Hippocampal formation (tissue), 2 donors: Measurements from ENCODE around the gene R3HDM2.
A peak's percentile ranks its signal among the peaks of the same experiment; 100 is the strongest.

Experiments used
- DNase-seq, 2 donors: peaks; one replicate each; lab custom pipeline; 2025; lab: John Stamatoyannopoulos, UW

Gene R3HDM2

DNA sequence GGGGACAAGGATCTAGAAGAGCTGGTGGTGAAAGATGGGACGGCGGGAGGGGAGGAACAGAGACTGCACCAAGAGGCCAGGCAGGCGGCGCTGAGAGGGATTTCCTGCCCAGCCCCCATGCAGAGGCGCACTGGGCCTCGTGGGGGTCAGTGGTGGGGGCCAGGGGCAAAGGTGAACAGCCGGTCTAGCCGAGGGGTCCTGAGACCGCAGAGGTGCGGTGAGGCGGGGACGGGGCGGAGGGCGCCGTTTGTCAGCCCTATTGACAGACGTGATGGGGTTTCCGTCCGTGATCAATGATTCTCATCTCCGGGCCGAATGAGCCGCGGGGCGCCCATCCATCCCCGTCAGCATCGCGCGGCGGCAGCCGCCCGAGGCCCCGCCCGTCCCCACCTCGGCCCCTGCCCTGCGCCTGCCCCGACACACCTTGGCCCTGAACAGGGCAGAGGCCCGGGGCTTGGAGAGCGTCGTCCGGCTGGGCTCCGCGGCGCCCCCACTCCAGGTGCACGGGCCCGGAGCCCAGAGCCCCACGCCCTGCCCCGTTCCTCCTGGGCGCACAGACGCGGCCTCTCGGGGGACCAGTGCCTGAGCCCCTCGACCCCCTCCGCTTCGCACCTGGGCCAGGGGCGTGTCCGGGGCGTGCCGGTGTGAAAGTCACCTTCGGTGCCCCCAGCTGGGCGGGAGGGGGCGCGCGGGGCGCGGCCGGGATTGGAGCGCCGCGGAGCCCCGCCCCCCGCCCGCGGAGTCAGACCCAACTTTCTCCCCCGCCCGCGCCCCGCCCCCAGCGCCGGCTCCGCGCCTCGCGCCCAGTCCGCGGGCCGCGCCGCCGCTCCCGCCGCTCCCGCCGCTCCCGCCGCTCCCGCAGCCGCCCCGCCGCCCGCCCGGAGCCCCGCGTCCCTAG is 214.6 kb downstream of the R3HDM2 start, which contains the start of gene NXPH4:
NXPH4 (plus strand) TSS at position 781 of the 898 bp plus-strand sequence. CDS start 176 bp downstream, outside the sequence.
- DNase-seq, result no peak

DNA sequence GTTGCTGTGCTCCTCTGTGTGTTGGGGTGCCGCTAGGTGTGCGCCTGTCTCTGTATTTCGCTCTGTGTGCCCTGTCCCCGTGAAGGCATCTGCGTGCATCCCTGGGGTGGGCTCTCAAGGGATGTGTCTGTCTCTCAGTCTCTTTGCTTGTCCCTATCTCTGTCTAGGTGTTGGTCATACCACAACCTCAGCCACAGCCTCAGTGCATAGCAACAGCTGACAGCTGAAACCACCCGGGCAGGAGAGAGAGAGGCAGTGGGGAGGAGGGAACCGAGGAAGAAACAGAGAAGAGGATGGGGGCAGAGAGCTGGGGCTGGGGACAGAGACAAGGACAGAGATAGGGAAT is 215.2 kb downstream of the R3HDM2 start:
- no peak for DNase-seq

DNA sequence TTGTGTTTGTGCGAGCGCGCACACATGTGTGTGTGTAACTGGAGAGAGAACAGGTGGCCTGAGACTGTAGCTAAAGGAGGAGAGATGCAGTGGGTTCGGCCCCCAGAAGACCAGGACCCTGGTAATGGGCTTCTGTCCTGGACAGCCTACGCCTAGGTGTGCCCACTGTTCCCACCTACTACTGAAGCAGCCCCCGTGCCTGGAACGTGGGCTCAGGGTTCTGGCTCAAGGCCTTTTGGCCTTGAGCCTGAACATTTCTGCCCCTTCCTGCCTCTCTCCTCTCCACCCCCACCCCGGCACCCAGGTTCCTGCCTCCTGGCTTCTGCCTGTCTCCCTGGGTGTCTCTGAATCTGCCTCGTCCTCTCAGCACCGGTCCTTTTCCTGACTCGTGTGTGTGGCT is 215.8 kb downstream of the R3HDM2 start:
- DNase-seq, result no peak

DNA sequence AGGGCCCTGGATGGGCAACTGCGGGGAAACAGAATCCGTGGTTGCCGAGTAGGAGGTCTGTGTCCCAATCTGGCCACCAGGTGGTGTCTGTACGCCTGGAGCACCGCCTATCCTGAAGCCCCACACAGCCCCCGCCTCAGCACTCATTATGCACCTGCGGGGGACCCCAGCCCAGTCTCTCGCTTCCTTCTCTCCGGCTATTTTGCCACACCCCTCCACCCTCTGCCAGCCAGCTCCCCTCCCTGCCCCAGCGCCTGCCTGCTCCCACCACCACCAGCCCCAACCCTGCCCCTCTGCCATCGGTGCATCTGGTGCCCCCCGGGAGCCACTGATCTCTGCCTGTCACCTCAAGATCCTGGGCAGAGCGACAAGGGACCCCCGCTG is 216.5 kb downstream of the R3HDM2 start:
- no peak for DNase-seq

DNA sequence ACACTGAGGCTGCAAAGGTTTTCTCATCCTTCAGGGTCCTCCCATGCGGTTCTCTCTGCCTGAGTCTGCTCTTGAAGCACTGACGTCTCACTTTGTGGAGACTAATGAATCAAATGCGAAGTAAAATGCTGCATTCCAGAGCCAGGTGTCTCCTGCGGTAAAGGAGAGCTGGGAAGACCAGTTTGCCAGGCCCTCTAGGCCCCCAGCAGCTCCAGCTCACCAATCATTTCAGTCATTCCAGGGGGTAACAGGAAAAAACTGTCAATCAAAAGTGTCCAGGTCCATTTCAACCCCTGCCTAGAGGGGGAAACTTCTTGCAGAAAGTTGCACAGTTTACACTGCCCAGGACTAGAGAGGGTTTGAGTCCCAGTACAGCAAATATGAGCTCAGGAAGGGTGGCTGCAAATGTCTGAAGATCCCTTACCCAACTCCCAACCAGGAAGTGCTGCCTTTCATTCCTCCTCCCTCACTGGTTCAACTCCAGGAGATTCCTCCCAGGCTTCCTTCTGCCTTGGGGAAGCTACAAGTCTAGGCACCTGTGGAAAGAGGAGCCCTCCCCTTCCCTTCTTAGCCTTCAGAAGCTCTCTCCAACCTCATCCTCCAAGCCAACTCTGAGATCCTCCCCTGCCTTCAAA is 217.0 kb downstream of the R3HDM2 start:
- DNase-seq, result peak; percentile 9 to 14

DNA sequence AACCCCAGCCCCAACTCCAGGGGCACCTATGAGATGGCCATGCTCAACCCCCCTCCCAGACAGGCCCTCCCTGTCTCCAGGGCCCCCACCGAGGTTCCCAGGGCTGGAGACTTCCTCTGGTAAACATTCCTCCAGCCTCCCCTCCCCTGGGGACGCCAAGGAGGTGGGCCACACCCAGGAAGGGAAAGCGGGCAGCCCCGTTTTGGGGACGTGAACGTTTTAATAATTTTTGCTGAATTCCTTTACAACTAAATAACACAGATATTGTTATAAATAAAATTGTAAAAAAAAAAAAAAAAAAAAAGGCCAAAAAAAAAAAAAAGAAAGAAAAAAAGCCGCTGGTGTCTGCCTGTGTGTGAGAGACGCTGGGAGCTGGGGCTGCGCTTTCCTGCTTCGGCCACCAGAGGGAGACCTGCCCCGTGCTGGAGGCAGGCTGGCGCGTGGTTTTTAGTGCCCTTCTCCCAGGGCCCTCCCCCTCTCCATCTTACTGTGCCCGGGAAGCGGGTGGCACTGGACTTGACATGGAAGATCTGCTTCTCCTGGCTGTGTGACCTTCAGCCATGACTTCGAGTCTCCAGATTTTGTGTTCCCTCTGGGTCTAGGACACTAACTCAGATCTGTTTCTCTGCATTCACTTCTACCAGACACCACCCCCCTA is 217.7 kb downstream of the R3HDM2 start:
- DNase-seq, result peak; percentile 72

DNA sequence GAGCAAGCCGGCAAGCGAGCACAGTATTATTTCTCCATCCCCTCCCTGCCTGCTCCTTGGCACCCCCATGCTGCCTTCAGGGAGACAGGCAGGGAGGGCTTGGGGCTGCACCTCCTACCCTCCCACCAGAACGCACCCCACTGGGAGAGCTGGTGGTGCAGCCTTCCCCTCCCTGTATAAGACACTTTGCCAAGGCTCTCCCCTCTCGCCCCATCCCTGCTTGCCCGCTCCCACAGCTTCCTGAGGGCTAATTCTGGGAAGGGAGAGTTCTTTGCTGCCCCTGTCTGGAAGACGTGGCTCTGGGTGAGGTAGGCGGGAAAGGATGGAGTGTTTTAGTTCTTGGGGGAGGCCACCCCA is 218.2 kb downstream of the R3HDM2 start:
- DNase-seq, result no peak

DNA sequence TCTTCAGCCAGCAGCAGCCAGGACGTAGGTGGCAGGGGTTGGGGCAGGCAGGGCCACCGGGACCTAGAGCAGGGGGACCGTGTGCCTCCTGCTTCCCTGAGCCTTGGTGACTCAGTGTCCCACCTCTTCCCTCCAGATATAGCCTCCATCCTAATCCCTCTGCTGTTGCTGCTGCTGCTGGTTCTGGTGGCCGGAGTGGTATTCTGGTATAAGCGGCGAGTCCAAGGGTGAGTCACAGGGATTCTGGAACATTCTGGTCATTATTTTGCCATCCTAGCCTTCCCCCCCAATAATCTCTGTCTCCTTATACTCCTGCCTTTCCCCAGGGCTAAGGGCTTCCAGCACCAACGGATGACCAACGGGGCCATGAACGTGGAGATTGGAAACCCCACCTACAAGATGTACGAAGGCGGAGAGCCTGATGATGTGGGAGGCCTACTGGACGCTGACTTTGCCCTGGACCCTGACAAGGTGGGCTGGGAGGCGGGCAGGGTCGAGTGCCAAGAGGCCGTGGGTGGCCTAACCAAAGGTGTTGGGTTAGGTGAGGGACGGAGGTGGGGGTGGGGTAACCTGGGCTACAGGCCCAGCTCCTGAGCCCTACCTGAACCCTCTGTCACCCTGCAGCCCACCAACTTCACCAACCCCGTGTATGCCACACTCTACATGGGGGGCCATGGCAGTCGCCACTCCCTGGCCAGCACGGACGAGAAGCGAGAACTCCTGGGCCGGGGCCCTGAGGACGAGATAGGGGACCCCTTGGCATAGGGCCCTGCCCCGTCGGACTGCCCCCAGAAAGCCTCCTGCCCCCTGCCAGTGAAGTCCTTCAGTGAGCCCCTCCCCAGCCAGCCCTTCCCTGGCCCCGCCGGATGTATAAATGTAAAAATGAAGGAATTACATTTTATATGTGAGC is 218.8 kb downstream of the R3HDM2 start:
- DNase-seq, result no peak

DNA sequence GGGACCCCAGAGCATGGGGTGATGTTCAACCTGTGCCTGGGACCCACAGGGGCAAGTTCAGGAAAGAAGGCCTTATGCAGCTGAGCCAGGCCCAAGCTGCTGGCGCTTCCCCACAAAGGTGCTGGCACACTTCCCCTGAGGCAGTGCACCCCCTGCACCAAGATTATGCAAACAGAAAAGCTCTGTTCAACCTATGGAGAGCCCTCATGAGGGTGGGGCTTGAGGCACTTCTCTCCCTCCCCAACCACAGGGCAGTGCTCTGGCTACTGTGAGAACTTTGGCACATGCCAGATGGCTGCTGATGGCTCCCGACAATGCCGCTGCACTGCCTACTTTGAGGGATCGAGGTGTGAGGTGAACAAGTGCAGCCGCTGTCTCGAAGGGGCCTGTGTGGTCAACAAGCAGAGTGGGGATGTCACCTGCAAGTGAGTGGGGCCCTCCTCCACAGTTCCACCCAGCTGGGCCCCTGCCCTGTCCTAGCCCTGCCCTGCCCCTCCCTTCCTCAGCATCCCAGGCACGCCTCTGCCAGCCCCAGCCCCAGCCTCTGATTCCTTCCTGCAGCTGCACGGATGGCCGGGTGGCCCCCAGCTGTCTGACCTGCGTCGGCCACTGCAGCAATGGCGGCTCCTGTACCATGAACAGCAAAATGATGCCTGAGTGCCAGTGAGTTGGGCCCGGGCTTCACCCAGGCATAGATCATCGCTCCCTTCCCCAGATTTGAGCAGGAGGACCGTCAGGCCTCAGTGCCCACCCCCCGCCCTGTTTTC is 219.7 kb downstream of the R3HDM2 start:
- no peak for DNase-seq

DNA sequence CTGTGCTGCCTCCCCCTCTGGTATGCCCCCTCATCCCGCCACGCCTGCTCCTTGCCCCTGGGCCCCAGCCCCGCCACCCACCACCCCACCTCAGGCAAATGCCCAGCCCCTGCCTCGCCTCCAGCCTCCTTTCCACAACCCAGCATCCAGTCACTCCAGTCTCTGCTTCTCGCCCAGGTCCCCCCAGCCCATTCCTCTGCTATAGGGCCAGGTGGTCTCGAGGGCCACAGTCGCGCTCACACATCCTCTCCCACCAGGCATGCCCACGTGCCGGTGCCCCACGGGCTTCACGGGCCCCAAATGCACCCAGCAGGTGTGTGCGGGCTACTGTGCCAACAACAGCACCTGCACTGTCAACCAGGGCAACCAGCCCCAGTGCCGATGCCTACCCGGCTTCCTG is 220.4 kb downstream of the R3HDM2 start:
- no peak for DNase-seq

DNA sequence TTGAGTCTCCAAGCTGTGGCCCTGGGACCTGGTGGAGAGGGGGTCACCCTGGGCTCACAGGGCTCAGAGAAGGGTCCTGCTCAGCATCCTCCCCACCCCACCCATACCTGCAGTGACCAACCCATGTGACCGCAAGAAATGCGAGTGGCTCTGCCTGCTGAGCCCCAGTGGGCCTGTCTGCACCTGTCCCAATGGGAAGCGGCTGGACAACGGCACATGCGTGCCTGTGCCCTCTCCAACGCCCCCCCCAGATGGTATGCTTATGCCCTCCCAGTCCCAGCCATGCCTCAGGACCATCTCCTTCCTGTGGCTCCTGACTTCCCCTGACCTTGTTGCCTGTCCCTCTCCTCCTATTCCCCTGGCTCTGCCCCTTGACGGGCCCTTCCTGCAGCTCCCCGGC is 220.9 kb downstream of the R3HDM2 start:
- DNase-seq, result no peak

DNA sequence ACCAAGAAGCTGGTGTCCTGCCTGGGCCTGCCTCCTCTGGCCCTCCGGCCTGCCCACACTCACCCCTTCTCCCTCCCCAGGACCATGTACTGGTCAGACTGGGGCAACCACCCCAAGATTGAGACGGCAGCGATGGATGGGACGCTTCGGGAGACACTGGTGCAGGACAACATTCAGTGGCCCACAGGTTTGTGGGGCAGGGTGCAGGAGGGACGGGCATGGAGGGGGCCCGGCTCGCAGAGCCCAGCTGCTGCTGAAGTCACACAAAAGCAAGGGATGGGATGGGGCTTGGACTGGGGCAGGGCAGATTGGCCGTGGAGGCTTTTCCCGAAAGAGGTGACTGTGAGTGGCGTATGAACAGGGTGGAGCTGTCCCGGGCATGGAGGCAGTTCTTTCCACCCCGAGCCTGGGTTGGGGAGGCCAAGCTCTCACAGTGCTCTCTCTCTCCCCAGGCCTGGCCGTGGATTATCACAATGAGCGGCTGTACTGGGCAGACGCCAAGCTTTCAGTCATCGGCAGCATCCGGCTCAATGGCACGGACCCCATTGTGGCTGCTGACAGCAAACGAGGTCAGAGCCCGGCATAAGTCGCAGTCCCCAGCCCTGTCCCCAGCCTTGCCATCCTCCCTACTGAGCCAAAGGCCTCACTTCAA is 222.1 kb downstream of the R3HDM2 start:
- peak; percentile 28 to 43 for DNase-seq

DNA sequence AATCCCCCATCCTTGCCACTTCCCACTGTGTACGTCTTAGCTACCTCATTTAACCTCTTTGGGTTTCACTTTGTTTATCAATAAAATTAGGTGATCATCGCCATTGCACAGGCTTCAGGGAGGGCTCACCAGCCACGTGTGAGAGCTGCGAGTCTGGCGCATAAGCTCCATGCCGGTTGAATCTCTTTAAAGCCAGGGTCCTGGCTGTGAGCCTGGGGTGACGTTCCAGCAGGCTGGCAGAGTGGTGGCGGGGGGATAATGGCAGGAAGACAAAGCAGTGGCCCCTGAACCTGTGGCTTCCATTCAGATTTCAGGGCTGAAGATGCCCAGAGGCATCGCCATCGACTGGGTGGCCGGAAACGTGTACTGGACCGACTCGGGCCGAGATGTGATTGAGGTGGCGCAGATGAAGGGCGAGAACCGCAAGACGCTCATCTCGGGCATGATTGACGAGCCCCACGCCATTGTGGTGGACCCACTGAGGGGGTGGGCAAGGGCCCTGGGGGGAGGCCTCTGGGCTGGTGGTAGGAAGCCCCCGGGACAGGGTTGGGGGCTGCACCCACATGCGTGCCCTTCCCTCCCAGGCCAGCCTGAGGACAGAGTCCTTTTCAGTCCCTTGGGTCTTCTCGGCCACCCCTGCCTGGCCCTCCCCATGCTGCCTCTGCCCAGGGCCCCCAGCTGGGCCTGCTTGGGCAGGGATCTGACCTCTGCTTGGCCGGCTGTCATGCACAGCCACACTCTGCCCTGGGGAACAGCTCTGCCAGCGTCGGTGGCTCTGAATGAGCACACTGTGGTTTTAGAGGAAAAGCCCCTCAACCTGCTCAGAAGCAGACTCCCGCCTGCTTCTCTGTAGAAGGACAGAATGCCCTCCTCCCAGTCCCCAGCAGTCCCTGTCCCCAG is 222.9 kb downstream of the R3HDM2 start:
- peak in 1 of 2 donors; percentile 9 for DNase-seq

DNA sequence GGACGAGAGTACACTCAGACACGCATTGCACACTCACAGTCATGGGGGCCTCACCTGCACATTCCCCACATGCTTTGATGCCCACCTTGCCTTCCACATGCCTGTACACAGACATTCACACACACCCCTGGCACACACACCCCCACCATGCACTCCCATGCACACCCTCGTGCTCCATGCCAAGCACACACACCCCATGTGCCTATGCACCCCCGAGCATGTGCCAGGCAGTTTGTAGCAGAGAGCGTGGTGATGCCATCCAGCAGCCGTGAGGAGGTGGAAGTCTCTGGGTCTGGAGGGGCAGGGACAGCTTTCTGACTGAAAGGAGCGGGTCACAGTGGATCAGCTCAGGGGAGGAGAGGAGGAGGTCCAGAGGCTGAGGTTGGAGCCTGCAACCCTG is 224.9 kb downstream of the R3HDM2 start:
- DNase-seq, result no peak

DNA sequence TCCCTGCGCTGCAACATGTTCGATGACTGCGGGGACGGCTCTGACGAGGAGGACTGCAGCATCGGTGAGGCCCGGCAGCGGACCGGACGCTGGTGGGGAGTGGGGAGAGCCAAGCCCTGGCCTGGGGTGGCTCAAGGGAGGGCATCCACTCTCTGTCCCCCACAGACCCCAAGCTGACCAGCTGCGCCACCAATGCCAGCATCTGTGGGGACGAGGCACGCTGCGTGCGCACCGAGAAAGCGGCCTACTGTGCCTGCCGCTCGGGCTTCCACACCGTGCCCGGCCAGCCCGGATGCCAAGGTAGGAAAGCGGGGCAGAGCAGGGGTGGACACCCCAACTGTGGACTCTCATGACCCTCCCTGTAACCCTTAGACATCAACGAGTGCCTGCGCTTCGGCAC is 225.7 kb downstream of the R3HDM2 start:
- DNase-seq, result no peak

DNA sequence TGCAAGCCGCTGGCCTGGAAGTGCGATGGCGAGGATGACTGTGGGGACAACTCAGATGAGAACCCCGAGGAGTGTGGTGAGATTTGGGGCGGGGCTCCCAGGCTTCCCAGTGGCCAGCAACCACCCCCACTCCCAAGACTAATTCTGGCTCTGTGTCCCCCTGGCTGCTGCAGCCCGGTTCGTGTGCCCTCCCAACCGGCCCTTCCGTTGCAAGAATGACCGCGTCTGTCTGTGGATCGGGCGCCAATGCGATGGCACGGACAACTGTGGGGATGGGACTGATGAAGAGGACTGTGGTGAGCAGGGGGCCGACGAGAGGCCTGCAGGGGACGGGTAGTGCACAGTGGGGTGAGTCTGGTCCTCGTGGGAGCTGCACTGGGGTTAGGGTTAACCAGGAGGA is 226.4 kb downstream of the R3HDM2 start:
- no peak for DNase-seq

DNA sequence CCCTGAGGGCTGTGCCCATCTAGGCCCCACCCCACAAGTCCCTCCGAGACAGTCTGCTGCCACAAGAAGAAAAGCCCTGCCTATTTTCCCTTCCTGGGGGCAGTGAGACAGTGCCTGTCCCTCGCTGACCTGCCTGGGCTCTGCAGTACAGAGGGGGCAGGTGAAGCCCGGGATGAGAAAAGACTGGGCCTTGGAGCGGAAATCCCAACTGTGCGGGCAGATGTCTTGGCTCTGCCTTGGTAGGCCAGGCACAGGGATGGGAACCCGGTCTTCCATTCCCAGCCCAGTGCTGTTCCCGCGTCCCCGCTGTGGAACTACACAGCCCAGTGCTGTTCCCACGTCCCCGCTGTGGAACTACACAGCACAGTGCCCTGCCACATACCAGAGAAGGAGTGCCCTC is 227.1 kb downstream of the R3HDM2 start:
- no peak for DNase-seq
